HG02981 (cell line): ENCODE results near the gene PER1.
A peak's percentile ranks its signal among the peaks of the same experiment; 100 is the strongest.

Experiments
- ATAC-seq: cut with Tn5 transposase; IDR thresholded peaks from one replicate; pipeline ENCODE4 v1.9.1; 2021; ENCODE audit warnings: mild to moderate bottlenecking, moderate library complexity; ENCODE audit not compliant: unreplicated experiment

Gene PER1

GRCh38 chr17:8167526-8167925 lies 15.3 kb upstream of the PER1 start:
- no peak for ATAC-seq

DNA sequence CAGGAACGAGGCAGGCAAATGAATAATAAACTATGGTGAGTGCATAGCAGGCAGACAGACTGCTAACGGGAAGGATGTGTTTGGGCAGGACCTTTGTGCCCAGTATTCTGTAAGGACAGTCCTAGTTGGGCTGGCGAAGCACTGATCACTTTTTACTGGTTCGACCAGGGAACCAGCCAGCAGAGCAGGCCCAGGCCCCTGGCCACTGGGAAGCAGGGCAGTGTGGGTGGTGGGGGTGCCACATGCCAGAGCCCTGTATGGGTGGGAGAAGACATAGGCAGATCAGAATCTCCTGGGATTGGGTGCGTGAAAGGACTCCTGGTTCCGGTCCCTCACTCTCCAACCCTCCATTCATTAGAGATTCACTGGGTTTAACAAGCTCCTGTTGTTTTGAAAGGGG lies 14.5 kb upstream of the PER1 start:
- ATAC-seq: no peak

DNA sequence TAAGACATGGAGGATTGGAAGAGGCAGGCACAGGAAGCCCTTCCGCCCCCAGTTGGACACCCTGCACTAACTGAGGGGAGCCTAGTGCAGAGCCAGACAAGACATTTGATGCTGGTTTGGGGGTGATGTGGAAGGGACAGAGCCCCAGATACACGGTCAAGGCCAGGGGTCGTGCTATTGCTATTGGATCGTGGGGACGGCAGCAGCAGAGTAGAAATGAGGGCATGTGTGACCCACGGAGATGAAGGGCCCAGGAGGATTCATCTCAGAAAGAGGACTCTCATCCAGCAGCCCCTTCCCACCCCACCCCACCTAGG lies 12.6 kb upstream of the PER1 start:
- no peak for ATAC-seq

- no peak for ATAC-seq
Measured at GRCh38 chr17:8163978-8164814, 12.0 kb upstream of the PER1 start.

DNA sequence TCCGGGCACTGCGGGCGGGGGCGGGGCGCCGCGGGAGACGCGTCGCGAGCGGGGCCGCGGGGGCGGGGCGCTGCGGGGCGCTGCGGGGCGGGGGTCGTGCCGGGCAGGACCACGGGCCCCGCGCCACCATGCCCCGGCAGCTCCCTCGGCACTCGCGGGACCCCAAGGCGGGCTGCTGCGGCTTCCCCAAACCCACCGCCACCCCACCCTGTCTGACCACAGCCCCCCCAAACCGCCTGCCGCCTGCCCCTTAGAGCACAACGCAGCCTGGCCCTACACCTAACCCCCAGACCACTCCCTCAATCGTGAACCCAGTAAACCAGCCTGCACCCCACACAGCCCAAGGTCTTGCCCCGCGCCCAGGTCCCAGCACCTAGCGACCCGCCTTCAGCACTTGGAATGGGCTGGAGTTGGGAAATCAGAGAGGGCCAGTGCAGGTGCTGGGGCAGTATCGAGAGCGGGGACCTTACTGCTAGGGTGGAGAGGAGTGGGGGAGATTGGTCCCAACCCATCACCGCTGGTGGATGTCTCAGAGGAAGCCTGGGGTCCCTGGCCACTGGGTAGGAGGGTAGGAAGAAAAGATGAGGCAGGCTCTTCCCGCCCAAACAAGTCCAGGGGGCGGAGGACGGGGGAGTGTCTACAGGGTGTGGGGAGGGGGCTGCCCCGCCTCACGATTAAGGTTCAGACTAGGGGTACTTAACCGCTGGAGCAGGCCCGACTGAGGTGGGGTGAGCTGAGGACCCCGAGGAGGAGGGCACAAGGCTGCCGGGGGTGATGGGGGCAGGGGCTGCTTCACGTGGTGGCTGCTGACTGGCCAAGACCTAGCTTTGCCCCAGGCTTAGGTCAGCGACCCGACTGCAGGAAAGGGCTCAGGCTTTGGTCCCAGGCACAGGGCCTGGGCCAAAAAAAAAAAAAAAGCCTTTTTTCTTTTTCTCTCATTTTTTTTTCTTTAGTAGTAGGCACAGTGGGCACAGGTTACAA lies 11.1 kb upstream of the PER1 start:
- no peak for ATAC-seq

- ATAC-seq: no peak
Measured at GRCh38 chr17:8162233-8162996, 10.2 kb upstream of the PER1 start, which contains the start of gene VAMP2. Gene VAMP2, minus strand, starts transcription at chr17:8162948. Its CDS starts 69 bp downstream, at chr17:8162879.

DNA sequence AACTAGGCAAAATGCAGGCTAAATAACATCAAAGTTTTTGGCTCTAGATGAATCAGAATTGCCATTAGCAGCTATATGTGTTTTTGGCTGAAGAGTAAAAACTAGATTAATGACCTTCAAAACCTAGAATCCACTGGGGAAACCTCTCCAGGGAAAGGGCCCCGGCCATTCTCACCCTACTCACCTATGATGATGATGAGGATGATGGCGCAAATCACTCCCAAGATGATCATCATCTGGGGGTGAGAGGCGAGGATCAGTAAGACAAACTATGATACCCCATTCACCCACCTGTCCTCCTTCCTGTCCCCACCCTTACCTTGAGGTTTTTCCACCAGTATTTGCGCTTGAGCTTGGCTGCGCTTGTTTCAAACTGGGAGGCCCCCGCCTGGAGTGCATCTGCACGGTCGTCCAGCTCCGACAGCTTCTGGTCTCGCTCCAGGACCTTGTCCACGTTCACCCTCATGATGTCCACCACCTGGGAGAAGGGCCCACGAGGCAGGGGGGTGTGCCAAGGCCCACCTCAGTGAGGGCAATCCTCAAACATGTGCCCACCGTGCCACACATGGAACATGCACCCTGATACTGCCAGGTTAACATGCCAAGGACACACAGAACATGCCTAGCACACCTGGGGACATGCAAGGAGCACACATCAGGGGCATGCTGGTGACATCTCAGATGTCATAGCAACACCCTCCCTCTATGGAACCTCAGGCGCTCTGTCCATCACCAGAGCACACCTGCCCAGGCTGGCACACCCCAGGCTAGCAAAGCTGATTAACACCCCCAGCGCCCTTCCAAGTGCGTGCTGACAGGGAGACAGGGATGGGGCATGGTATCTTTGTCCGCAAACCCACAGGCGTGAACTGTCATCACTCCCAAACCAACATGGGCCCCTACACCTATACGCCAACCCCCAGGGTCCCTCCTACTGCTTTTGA lies 9.4 kb upstream of the PER1 start:
- no peak for ATAC-seq

DNA sequence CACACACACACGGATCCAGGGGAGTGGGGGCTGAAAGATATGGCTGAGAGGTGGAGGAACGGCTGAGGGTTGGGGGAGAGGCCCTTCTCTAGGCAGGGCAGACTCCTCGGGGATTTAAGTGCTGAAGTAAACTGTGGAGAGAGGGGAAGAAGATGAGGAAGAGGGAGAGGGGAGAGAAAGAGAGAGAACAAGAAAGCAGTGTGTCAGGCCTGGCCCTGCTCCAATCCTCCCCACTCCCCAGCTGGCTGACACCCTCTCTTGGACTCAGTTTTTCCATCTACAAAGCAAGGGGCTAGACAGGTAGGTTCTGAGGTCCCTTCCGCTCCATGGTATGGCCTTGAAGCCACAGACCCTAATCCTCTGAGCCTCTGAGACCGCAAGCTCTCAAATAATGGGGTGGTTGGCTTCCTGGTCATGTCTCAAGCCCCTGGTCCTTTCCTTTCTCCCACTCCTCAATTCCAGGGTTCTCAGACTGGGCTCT lies 8.6 kb upstream of the PER1 start:
- ATAC-seq: no peak

DNA sequence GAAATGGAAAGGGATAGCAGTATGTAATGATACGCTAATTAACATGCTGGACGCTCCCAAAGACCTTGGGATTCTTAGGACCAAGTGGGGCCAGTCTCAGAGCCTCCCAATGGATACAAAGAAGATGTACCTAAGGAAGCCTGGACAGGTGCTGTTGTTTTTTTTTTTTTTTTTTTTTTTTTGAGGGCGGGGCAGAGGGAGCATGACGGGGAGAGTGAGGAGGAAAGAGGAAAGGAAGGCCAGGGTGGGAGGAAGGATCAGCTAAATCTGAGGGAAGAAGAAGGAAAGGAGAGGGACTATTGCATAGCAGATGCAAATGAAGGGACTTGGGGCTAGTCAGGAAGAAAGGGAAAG lies 8.0 kb upstream of the PER1 start:
- ATAC-seq: no peak

GRCh38 chr17:8159459-8160223 lies 7.4 kb upstream of the PER1 start:
- ATAC-seq: no peak

- no peak for ATAC-seq
Measured at GRCh38 chr17:8159032-8159400, 6.8 kb upstream of the PER1 start.

- no peak for ATAC-seq
Measured at GRCh38 chr17:8158267-8159031, 6.2 kb upstream of the PER1 start.

- ATAC-seq: peak; percentile 74
Measured at GRCh38 chr17:8156246-8156992, 4.2 kb upstream of the PER1 start.

GRCh38 chr17:8155996-8156245 lies 3.7 kb upstream of the PER1 start:
- ATAC-seq: no peak

GRCh38 chr17:8155231-8155995 lies 3.2 kb upstream of the PER1 start:
- no peak for ATAC-seq

- ATAC-seq: no peak
Measured at GRCh38 chr17:8154608-8155155, 2.5 kb upstream of the PER1 start.

GRCh38 chr17:8153957-8154607 lies 1.9 kb upstream of the PER1 start:
- ATAC-seq: no peak
